Posterior cingulate gyrus (tissue), 11 donors: ENCODE results near the gene SLX4IP.

Experiments used
- DNase-seq, 10 donors: peaks; one replicate each; pipeline versions ENCODE4 v3.0.0 to v3.0.0-alpha.2; 2020 to 2021; ENCODE audit warnings: mixed read lengths in 3 of 10
- intact Hi-C: fragments of 100-400 bp; cut with DNase I; formaldehyde crosslinking; loops from one replicate; pipeline ENCODE4 v1.15.1; 2023

The SLX4IP gene

GRCh38 chr20:10669843-10670446 lies 234.8 kb downstream of the SLX4IP start:
- DNase-seq = no peak
- intact Hi-C loops = loop anchor here (10.0 kb wide), 1 partner anchor 875 kb away; no protein-coding TSS in a partner anchor

DNA sequence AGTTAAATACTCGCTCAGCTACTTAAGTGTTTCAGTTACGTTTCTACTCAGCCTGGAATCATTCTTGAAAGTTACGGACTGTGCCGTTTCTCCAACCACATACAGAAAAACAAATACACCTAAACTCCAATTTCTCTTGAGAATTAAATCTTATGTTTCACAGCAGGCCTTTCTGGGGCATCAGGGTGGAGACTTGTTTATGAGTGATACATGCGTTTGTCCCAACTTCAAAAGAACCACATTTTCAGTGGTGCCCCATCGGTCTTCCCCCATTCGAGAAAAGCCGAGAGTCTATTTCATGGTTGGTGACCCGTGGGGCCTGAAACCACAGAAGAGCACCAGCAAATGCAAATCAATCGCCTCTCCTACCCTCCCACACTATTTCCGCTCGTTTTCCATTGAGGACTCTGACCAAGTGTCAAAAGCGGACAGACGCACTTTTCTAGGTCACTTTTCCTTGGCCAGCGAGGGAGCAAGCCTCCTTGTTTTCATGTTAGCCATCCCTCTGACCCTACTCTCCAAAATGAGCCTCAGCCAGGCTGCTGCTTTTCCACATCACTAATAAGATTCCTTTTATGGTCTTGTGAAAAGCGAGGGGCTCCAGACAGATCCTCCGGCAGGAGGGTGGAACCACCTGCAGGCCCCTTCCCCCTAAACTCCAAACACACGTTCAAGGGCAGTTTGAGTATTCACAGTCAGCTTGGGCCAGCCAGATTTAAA lies 235.6 kb downstream of the SLX4IP start:
- no peak for DNase-seq
- intact Hi-C loops = loop anchor here (1.0 to 10.0 kb wide), 2 partner anchors 604 to 874 kb away; no protein-coding TSS in a partner anchor

GRCh38 chr20:10671221-10671918 lies 236.3 kb downstream of the SLX4IP start:
- intact Hi-C loops = loop anchor here (1.0 to 10.0 kb wide), 2 partner anchors 603 to 873 kb away; no protein-coding TSS in a partner anchor
- peak in 8 of 10 donors; percentile 55 to 93 (median 62) for DNase-seq

DNA sequence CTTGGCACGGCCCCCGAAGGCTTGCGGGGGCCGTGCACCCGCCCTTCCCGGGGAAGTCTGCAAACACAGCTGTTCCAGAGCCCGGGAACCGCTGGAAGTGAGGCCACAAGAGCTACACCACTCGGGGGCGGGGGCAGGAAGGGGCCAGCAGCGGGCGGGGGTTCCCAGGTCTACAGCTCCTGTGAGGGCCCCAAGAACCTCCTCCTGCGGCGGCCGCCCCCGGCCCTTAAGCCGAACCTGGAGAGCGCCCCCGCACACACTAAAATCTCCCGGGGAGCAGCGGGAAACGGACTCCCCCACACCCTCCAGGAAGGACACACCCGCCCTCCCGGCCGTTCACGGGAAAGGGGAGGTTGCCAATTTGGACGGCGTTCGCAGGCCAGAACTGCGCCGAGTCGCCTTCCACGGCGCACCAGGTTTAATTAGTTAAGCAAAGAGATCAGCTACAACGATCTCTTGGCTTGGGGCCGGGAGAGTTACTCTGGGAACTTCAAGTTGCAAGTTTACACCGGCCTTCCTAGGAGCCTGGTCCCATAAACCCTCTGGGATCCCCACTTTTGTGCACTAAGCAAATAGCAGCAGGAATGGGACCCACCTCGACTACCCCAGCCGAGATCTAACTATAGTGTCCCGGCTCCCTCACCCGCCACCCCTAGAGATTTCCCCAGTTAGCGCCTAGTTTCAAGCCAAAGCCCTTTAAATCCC lies 237.0 kb downstream of the SLX4IP start:
- peak in 4 of 10 donors; percentile 27 to 88 (median 78) for DNase-seq
- intact Hi-C loops = loop anchor here (1.0 to 10.0 kb wide), 3 partner anchors 237 to 873 kb away; partner anchors contain the start of genes MKKS and SLX4IP

DNA sequence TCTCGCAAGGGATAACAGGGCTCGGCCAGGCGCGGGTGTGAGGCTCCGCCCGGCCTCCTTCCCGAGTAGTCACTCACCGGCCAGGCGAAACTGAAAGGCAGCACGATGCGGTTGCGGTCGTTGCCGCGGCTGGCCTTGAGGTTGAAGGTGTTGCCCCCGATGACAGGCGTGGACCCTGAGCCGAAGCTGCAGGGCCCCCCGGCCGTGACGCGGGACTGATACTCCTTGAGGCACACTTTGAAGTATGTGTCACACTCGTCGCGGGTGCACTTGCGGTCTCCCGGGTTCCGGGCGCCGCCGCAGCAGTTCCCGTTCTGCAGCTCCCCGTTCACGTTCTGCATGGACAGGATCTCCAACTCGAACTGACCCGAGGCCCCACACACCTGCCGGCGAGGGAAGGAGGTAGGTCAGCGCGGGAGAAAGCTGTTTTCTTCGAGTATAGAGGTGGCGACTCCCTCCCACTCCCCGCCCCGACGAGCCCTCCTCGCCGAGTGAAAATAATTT lies 237.6 kb downstream of the SLX4IP start:
- DNase-seq = peak in 8 of 10 donors; percentile 33 to 89 (median 44)
- intact Hi-C loops = loop anchor here (2.0 to 10.0 kb wide), 2 partner anchors 238 to 872 kb away; partner anchors contain the start of genes MKKS and SLX4IP

- intact Hi-C loops = loop anchor here (2.0 to 10.0 kb wide), 2 partner anchors 239 to 871 kb away; partner anchors contain the start of genes MKKS and SLX4IP
- peak in 7 of 10 donors; percentile 24 to 91 (median 41) for DNase-seq
These were observed 238.2 kb downstream of the SLX4IP start for GRCh38 chr20:10673176-10673841.

- peak; percentile 84 to 99 (median 93) for DNase-seq
- intact Hi-C loops = loop anchor here (2.0 to 10.0 kb wide), 2 partner anchors 239 to 871 kb away; partner anchors contain the start of genes MKKS and SLX4IP
These were observed 239.0 kb downstream of the SLX4IP start, which contains the start of gene JAG1 for GRCh38 chr20:10673842-10674683. TSS of gene JAG1 (minus strand) at chr20:10673999. CDS start at chr20:10673530, 469 bp downstream.

- intact Hi-C loops = loop anchor here (10.0 kb wide), 1 partner anchor 870 kb away; no protein-coding TSS in a partner anchor
- DNase-seq = peak in 9 of 10 donors; percentile 53 to 93 (median 65)
These were observed 239.8 kb downstream of the SLX4IP start for GRCh38 chr20:10674684-10675449.

DNA sequence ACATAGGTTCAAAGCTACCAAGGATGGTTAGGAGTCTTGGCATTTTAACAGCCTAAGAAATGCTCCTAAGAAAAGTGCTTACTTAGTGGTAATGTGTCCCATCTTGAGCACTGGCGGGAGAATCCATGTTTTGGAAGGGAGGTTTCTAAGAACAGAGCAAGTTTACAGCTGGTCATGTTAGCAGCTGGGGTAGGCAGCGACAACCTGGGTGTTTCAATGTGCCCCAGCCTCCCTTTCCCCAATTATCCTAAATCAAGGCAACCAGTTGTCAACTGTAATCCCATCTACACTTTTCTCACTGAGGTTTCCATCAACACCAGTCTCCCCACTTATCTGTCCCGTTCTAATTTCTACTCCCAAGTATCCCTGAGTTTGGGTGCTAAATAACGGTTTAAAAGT lies 240.3 kb downstream of the SLX4IP start:
- no peak for DNase-seq
- intact Hi-C loops = loop anchor here (10.0 kb wide), 1 partner anchor 869 kb away; no protein-coding TSS in a partner anchor

DNA sequence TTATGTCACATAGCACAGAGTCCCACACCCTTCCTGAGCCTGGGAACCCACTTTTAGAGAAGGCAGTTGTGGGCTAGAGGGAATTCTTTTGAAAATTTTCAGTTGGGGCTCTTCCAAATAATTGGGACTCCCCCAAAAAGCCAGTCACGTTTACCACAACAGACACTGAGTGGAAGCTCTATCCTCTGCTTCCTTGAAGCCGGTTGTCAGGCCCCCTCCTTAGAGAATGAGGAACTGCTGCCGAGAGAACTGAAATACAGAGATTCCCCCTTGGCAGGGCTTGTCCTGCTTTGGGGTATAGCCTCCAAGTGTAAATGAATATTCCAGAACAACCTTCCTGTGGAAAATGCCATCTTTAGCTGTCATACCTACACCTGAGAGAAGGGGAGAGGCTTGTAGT lies 241.4 kb downstream of the SLX4IP start:
- no peak for DNase-seq
- intact Hi-C loops = loop anchor here (10.0 kb wide), 1 partner anchor 868 kb away; no protein-coding TSS in a partner anchor
